Daoy (cell line): Measurements from ENCODE around the gene TRAF2. TPM values are rescaled to one million over a fixed set of nuclear protein-coding genes. Genes with fewer than 3 reads are reported as not detected.
A peak's percentile ranks its signal among the peaks of the same experiment; 100 is the strongest.
"Not testable (repeated sequence)": the region's sequence is repeated elsewhere in the genome, so short reads cannot be mapped to it uniquely, and the experiment has no call there.

Experiments
- DNase-seq: peaks from one replicate; pipeline ENCODE4 v3.0.0-alpha.2; 2015; ENCODE audit warnings: low read depth
- total RNA-seq: library from RNA; depleted of rRNA; stranded (reverse); fragments of >200 nt; shearing (Covaris generic); gene quantifications from 2 replicates; pipeline ENCODE4 v1.2.3, GENCODE V29; 2014

The TRAF2 gene
- total RNA-seq, 1 experiment from 2014 or later, result 25.4 TPM

DNA sequence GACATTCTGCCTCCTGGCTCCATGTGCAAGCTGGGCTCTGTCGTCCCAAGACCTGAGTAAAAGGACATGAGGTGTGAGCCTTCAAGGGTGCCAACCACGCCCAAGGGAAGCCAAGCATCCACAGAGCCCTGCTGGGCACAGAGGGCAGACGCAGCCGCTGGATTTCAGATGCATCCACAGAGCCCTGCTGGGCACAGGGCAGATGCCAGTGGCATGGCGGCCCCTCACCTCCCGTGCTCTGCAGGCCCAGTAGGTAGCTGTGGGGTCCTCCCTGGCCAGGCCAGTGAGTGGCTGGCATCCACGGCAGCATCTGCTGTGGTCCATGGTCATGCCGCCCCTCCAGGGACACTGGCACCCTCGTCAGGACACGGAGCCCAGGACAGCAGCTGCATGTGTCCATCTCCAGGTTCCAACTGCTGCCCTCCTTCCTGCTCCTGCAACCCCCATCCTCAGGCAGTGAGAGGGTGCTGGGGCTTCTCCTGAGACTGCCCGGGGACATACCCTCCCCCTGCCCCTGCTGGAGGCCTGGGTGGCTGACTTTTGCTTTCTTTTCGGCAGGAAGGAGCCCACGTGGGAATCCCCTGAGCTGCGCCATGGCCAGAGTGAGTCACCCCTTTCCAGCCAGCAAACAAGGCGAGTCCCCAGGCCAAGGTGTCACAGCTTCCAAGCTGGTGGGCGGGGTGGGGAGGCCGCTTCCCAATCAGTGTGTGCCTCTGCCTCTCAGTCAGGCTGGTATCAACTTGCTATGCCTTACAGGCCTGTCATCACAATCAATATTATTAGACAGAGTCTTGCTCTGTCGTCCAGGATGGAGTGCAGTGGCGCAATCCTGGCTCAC is 4.0 kb upstream of the TRAF2 start:
- peak; percentile 98 for DNase-seq

DNA sequence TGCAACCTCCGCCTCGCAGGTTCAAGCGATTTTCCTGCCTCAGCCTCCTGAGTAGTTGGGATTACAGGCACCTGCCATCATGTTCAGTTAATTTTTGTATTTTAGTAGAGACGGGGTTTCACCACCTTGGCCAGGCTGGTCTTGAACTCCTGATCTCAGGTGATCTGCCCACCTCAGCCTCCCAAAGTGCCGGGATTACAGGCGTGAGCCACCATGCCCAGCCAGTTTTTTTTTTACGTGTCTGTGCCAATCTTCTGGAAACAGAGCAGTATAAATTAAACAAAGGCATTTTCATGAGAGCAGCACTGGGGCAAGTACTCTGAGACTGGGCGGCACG is 3.4 kb upstream of the TRAF2 start:
- DNase-seq, result not testable (repeated sequence)

DNA sequence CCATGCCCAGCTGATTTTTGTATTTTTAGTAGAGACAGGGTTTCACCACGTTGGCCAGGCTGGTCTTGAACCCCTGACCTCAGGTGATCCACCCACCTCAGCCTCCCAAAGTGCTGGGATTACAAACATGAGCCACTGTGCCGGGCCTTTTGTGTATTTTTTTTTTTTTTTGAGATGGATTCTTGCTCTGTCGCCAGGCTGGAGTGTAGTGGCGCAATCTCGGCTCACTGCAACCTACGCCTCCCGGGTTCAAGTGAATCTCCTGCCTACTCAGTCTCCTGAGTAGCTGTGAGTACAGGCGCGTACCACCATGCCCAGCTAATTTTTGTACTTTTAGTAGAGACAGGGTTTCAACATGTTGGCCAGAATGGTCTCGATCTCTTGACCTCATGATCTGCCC is 2.6 kb upstream of the TRAF2 start:
- not testable (repeated sequence) for DNase-seq

DNA sequence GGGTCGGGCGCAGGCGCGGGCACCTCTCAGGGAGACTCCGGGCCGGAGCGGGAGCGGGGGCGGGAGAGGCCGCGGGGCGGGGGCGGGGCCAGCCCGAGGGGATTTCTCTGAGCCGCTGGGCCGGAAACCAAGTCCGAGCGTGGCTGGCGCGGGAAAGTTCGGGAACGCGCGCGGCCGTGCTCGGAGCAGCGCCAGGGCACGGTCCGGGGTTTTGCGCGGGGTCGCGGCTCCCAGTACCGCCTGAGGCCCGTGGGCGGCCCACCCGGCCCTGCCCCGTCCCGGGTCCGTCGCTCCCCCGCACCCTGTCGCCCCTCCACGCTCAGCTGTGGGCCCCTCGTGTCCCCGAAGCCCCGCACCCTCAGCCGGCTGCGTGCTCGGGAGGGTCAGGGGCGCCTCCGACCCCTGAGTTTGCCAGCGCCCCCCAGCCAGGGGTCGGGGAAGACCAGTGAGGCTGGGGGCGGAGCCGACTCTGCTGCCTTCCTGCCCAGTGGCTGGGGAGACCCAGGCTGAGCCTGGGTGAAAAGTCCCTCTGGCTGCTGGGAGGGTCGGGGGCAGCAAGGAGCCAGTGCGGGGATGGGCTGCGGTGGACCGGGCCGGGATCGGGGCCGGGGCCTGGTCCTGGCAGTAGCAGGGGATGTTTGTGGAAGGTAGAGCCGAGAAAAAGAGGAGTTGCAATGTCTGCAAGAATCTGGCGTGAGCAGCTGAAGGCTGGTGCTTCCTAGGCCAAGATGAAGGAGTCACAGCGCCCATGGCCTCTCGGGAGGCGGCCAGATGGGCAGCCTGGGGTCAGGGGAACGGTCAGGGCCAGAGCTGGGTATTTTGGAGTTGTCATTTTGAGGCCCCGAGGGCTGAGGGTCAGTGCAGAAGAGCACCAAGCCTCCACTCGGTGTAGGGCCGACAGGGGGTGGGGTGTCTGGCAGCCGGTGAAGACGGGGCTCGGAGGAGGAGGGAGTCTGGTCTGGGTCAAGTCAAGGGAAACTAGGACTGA is 588 bp downstream of the TRAF2 start:
- DNase-seq, result peak; percentile 51

DNA sequence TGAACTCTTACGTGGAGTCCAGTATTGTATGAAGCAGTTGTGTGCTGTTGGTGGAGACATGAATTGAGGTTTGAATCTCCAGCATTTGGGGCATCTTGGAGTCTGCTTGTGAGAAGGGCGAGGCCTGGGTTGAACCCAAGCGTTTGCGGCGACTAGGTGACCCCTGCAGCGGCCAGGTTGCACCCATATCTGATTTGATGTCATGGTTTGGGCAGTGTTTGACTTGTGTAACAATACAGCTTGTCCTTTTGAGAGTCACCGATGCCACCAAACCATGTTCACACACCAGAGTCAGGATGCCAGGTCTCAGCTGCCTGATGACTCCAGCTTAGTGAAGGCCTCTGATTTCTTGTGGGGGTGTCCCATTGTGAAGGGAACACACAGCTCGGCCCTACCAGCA is 2.1 kb downstream of the TRAF2 start:
- no peak for DNase-seq

DNA sequence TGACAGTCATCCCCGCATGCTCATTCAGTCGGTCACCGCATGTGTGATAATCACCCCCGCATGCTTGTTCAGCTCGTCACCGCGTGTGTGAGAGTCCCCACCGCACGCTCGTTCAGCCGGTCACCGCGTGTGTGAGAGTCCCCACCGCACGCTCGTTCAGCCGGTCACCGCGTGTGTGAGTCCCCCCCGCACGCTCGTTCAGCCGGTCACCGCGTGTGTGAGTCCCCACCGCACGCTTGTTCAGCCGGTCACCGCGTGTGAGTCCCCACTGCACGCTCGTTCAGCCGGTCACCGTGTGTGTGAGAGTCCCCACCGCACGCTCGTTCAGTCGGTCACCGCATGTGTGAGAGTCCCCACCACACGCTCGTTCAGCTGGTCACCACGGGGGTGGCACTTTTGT is 3.5 kb downstream of the TRAF2 start:
- DNase-seq, result no peak

DNA sequence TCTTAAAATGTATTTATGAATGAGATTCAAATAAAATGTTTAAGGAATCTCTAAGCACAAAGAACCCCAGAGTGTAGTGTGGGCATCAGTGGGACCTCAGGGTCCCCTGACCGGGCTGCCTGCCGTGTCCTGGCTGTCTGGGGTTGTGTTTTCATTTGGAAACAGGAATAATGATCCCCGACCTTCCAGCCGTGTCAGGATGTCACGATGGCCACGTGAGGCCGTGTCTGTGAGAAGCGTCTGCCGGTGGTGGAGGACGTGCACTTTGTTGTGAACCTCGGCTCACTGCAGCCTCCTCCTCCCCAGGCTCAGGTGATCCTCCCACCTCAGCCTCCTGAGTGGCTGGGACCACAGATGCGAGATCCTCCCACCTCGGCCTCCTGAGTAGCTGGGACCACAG is 4.3 kb downstream of the TRAF2 start:
- no peak for DNase-seq

DNA sequence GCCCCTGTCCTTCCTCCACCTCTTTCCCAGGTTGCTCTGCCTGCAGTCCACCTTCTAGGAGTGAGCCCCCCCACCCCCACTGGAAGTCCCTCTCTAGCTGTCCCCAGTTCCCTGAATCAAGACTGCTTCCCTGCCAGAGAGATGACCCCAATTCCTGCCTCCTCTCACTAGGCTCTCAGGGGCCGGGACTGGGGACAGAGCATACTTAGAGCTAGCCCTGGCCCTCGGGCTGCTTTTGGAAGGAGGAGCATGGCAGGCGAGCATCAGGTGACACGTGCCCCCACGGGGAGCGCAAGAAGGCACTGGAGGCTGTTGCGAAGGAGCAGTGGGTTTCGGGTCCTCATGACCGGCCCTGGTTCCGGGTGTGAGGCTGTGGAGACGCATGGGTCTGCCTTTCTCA is 9.7 kb downstream of the TRAF2 start:
- DNase-seq, result no peak

DNA sequence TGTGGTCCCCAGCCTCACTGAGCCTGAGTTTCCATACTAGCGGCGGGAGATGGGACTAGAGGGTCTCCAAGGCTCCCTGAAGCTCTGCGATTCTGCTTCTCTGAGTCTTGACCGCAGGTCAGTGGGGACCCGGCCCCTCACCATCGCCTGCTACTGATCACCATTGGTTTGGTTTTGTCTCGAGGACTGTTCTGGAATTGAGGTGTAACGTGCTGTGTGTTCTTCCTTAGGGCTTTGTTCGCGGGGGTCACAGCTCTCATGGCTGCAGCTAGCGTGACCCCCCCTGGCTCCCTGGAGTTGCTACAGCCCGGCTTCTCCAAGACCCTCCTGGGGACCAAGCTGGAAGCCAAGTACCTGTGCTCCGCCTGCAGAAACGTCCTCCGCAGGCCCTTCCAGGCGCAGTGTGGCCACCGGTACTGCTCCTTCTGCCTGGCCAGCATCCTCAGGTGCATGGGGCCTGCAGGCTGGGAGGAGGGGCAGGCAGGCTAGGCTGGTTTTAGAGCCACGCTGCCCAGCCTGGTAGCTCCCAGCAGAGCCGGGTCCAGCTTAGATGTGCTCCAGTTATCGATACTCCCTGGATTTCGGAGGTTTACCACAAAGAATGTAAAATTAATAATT is 12.3 kb downstream of the TRAF2 start:
- no peak for DNase-seq

DNA sequence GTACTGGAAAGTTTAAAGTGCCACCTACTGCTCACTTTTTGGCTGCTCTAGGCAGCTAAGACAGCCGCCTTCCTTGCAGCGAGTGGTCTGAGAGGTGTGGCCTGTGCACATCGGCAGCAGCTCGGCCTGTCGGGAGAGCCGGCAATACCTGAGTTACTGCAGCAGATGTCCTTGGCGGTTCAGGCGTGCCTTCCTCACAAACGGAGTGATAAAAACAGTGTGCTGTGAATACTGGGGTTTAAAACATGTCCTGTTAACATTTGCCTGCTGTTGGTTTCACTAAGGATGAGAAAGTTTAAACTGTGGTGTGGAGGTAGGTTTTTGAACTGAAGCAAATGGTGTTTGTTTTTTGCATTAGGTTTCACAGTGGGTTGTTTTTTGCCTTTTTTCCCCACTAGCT is 12.9 kb downstream of the TRAF2 start:
- no peak for DNase-seq

DNA sequence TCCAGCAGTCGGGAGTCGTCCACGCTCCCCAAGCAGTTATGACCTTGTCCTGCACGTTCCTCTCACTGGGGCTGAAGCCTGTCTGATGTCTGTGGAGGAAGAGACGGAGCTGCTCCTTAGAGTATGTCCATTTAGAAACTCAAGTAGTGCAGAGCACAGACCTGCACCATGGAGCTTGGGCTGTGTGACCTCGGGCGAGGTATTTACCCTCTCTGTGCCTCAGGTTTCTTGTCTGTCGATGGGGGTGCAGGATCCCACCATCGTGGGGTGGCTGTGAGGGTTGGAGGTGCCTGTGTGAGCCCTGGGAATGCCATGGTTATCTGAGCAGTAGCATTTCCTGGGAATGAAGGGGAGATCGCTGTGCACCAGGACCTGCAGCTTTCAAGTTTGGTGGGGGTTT is 14.2 kb downstream of the TRAF2 start:
- no peak for DNase-seq

DNA sequence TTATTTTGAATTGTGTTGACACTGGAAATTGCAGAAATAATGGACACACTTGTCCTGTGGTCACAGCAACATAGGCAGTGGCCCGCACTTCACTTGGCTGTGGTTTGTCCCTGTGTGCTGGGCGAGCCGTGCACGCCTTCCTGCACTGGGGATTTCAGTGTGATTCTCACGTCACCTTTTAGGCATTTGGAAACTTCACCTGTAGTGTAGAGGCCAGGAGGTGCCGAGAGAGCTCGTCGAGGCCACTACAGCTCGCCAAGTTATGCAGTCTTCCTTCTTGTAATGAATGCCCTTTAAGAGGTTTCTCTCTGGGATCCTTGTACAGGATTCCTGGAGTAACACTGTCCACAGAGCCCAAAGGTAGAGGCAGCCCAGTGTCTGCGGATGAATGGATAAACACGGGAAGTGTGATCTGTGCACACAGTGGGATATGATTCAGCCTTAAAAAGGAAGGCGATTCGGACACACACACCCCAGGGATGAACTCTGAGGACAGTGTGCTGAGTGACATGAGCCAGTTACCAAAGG is 14.7 kb downstream of the TRAF2 start:
- DNase-seq, result peak; percentile 63

DNA sequence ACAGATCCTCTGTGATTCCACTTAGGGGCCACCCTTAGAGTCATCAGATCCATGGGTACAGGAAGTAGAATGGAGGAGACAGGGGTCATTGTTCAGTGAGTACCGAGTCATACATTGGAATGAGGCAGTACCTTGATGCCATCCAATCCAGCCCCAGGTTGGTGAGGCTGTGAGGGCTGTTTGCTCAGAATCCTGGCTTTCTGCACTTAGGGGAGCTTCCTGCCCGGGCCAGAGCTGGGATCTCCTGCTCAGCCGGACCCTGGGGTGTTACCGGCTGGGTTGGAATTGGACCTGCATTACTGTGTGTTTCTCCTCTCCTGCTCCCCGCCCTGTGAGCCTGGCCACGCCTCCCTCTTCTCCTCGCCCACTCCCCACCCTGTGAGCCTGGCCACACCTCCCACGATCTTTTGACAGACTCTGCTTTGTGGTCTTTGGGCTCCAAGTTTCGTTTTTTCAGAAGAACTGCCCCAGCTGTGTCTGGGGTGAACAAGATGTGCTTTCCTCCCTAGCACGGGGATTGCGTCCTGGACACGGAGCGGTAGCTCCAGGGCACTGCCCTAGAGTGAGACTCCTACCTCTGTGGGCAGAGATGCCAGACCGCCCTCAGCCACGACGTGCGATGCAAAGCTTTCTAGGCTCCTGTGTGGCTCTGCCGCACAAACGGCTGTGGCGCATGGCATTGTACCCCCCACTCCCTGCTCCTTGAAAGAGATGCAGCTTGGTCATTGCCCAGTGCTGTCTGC is 15.4 kb downstream of the TRAF2 start:
- DNase-seq, result peak; percentile 94

DNA sequence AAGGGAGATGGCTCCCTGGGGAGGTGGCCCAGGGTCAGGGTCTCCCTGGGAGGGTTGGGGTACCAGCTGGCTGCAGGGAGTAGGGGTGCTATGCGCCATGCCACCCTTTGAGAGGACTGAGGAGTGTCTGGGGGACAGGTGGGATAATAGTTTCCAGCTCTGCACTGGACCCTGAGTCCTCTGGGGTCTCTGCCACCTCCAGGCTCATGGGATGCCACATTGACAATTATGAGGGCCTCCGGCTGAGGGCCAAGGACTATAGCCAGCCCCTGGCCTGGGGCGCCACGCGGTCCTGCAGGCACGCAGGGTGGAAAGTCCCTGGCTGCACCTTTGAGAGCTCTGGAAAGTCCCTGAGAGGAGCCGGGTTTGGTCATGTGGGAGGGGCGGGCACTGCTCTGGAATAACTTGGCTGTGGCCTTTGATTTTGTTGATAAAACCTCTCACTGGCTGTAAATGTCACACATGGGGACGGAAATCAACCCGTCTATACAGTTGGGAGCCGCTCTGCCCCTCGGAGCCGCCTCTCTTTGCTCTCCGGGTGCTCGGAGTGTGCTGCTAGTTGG is 16.0 kb downstream of the TRAF2 start:
- DNase-seq, result peak; percentile 98

DNA sequence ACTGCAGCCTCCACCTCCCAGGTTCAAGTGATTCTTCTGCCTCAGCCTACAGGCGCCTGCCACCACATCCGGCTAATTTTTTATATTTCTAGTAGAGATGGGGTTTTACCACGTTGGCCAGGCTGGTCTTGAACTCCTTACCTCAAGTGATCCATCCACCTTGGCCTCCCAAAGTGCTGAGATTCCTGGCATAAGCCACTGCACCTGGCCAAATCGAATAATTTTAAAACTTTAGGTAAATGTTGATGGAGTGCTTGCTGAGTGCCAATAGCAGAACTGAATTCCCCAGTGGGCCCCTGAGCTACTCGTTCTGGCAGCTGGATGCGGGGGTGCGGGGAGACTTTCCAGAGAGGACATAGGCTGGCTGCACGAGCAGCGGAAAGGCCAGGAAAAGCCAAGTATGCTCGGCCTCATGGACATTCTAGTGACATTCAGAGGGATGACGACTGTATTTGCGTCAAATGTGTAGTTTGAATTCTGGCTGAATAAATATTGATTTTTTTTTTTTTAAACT is 16.8 kb downstream of the TRAF2 start:
- no peak for DNase-seq

DNA sequence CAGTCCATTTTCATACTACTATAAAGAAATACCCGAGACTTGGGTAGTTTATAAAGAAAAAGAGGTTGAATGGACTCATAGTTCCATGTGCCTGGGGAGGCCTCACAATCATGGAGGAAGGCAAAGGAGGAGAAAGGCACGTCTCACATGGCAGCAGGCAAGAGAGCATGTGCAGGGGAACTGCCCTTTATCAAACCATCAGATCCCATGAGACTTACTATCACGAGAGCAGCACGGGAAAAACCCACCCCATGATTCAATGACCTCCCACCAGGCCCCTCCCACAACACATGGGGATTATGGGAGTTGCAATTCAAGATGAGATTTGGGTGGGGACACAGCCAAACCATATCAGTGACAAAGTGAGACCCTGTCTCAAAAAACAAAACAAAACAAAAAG is 19.9 kb downstream of the TRAF2 start:
- no peak for DNase-seq

DNA sequence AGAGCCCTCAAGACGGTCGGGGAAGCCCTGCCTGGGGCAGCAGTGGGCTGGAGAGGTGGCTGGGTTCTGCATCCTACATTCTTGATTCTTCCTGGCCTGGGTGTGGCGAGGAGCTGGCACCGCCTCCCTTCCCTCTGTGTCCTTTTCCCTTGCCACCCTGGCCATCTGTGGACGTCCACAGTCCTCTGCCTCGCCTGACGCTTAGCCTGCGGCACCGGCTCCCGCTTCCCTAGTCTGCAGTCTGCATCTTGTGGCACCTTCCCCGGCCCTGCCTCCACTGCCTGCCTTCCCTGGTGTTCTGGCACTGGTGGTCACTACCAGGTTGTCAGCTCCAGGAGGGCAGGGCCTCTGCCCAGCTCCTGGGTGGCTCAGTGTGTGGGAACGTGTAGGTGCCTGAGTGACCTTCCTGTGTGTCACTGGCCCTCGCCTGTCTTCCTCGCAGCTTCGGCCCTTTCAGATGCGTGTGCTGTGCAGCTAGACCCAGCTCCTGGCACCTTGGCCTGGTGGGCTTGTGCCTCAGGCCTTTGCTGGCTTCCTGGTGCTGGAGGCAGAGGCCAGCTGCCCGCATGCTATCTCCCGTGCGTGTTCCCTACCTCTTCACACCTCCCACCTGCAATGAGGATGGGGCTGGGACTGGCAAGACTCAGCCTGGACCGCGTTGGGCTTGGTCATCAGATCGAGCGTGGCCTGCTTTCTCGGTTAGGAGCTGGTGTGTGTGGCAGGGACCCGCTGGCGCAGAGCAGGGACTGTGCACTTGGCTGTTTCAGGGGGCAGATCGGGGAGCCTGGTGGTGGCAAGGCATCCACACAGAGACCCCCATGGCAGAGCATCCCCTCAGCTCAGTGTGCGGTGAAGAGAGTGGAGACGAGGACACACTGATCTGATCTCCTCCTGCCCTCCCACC is 20.9 kb downstream of the TRAF2 start:
- DNase-seq, result no peak

DNA sequence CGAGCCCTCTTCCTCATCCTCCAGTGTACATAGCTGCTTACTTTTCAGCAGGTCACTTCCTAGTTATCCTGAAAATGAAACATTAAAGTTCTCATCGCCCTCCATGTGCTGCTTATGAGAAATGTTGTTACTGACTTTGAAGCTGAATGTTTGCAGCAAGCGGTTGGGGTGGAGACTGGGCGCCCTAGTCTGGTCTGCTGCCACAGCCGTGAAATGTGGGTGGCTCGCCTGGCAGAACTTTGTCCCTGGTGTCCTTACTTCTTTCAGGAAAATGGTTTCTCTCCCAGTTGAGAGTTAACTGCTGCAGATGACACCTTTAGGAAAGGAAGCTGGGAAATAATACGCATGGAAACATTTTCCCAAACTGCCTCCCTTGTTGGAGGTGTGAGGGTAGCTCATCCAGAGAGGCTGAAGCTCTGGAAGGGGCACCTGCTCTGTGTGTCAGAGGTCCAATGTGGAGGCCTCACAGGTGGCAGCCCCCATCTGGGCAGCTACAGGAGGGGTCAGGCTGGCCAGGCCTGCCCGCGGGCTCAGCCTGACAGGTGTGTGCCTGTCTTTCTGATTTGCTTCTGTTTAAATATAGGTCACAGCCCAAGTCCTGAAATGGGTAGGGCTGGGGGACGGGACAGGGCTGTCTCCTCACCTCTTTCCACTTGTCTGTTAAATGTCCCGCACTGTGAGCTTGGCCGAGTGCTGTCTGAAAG is 24.0 kb downstream of the TRAF2 start:
- DNase-seq, result no peak

DNA sequence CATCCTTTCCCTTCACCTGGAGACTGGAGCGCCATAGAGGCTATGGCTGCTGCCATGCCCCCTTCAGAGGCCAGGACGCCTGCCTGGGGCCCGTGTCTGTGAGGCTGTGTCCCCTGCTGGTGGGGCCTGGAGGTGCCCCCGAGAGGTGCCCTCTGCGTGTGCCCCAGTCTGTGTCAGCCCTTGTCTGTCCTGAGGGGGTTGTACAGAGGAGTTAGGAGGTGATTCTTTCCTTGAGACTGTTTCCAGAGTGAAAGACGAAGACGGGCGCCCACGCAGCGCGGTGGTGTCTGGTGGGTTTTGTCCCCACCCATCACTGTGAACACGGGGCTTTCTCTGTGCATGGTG is 24.6 kb downstream of the TRAF2 start:
- no peak for DNase-seq
